Erythroblast (primary cell): ENCODE results near the gene KIAA1549.

Experiments
- GATA1 ChIP-seq: IDR thresholded peaks from 2 replicates; pipeline ENCODE4 v1.6.1; 2011; ENCODE audit warnings: low read depth, mild to moderate bottlenecking, control low read depth, low read length, moderate library complexity
- POLR2A ChIP-seq: IDR thresholded peaks from 2 replicates; pipeline ENCODE4 v1.6.1; 2011; ENCODE audit warnings: mild to moderate bottlenecking, low read length

GRCh38 chr7:138882249-138882648, 98.9 kb downstream of the KIAA1549 start:
- TF ChIP-seq POLR2A (no peak), GATA1 (no peak)
